ENCODE data around the gene SPAG16.

- TF ChIP-seq POU6F1 (CRISPR knock-in tag; IDR thresholded peaks at IDR 0.05; ENCODE audit: borderline replicate concordance, low read depth) = no peak
- TF ChIP-seq OSR1 (CRISPR knock-in tag; IDR thresholded peaks at IDR 0.05) = no peak
- TF ChIP-seq CREB5 (CRISPR knock-in tag; IDR thresholded peaks at IDR 0.05; ENCODE audit: low read depth) = no peak
- TF ChIP-seq PATZ1 (CRISPR knock-in tag; IDR thresholded peaks at IDR 0.05; ENCODE audit: borderline replicate concordance) = no peak
- no peak for TF ChIP-seq CSRNP3 (CRISPR knock-in tag; IDR thresholded peaks at IDR 0.05)
- no peak for TF ChIP-seq ARNTL (CRISPR knock-in tag; IDR thresholded peaks at IDR 0.05; ENCODE audit: borderline replicate concordance, low read depth)
- TF ChIP-seq TOX (CRISPR knock-in tag; IDR thresholded peaks at IDR 0.05; ENCODE audit: borderline replicate concordance) = no peak
- no peak for TF ChIP-seq GLIS3 (CRISPR knock-in tag; IDR thresholded peaks at IDR 0.05)
- no peak for TF ChIP-seq TCF4 (CRISPR knock-in tag; IDR thresholded peaks at IDR 0.05; ENCODE audit: borderline replicate concordance)
- TF ChIP-seq ZNF8 (CRISPR knock-in tag; IDR thresholded peaks at IDR 0.05) = no peak
- no peak for TF ChIP-seq CSDC2 (CRISPR knock-in tag; IDR thresholded peaks at IDR 0.05)
- TF ChIP-seq SNAI2 (CRISPR knock-in tag; IDR thresholded peaks at IDR 0.05) = no peak
Measured at GRCh38 chr2:214376618-214377285, 1092.5 kb downstream of the SPAG16 start.
